ENCODE data around the gene MLANA. TPM values are rescaled to one million over a fixed set of nuclear protein-coding genes. Genes with fewer than 3 reads are reported as not detected.

The MLANA gene
- total RNA-seq, 1 experiment from 2014 or later = not detected

DNA sequence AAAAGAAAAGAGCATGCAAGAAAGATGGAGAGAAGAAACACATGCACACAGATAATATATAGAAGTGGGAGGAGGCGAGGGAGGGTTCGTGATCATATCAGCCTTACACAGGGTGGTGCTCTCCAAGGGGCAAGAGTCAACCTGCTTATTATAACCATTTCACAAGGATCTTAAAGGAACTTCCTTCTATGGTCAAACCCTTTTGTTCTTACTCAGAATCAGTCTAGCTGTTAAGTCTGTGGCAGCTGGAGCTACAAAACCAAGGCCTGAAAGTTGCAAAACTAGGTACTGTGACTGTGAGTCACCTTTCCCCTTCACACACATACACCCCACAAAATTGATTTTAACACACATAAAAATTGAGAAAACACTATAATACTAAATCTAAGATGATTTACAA is 39.2 kb upstream of the MLANA start (continued):
- TF ChIP-seq, protein P1, sequence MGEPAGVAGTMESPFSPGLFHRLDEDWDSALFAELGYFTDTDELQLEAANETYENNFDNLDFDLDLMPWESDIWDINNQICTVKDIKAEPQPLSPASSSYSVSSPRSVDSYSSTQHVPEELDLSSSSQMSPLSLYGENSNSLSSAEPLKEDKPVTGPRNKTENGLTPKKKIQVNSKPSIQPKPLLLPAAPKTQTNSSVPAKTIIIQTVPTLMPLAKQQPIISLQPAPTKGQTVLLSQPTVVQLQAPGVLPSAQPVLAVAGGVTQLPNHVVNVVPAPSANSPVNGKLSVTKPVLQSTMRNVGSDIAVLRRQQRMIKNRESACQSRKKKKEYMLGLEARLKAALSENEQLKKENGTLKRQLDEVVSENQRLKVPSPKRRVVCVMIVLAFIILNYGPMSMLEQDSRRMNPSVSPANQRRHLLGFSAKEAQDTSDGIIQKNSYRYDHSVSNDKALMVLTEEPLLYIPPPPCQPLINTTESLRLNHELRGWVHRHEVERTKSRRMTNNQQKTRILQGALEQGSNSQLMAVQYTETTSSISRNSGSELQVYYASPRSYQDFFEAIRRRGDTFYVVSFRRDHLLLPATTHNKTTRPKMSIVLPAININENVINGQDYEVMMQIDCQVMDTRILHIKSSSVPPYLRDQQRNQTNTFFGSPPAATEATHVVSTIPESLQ (CRISPR knock-in tag; IDR thresholded peaks at IDR 0.05) = no peak
- TF ChIP-seq MYBL2 (CRISPR knock-in tag; IDR thresholded peaks at IDR 0.05) = no peak
- TF ChIP-seq, protein P2, sequence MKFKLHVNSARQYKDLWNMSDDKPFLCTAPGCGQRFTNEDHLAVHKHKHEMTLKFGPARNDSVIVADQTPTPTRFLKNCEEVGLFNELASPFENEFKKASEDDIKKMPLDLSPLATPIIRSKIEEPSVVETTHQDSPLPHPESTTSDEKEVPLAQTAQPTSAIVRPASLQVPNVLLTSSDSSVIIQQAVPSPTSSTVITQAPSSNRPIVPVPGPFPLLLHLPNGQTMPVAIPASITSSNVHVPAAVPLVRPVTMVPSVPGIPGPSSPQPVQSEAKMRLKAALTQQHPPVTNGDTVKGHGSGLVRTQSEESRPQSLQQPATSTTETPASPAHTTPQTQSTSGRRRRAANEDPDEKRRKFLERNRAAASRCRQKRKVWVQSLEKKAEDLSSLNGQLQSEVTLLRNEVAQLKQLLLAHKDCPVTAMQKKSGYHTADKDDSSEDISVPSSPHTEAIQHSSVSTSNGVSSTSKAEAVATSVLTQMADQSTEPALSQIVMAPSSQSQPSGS (CRISPR knock-in tag; IDR thresholded peaks at IDR 0.05; ENCODE audit: borderline replicate concordance, low read depth) = no peak
- no peak for TF ChIP-seq OVOL2 (CRISPR knock-in tag; IDR thresholded peaks at IDR 0.05; ENCODE audit: borderline replicate concordance)

DNA sequence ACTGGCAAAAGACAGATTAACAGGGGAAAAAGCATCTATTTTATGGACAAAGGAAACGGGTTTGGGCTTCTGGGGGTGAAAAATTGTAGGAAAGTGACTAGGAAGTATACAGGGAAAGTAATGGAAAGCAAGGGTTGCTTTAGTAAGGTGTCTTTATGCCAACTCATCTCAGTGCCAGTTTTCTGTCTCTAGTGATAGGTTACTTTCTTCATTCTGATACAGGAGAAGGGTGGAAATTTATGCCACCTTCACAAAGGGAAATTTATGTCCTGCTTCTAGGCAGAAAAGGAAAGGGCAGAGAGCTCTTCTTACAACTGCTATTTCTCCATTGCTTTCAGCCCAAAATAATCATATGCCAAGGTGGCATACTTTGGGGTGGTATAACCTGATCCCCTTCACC is 37.7 kb upstream of the MLANA start:
- ChIA-PET CTCF (interaction anchor here (1.1 to 1.6 kb wide), 2 partner anchors 20 to 201 kb away, joined by 3 to 5 read pairs; partner anchors contain the start of gene ERMP1), POLR2A (no interaction called here)
- Mint-ChIP-seq H3K27ac (no peak overlapping the region), H3K4me3 (no peak overlapping the region), H3K27me3 (ENCODE audit: low read depth) (no peaks in the 10 kb centered on the region; the same call in none of the 2 replicates), H3K4me1 (no peaks in the 10 kb centered on the region), H3K9me3 (no peaks in the 10 kb centered on the region), H3K36me3 (no peaks in the 10 kb centered on the region)
- DNase-seq (ENCODE audit: low spot score) (no peak), ATAC-seq (no peak)
- TF ChIP-seq, protein P3, sequence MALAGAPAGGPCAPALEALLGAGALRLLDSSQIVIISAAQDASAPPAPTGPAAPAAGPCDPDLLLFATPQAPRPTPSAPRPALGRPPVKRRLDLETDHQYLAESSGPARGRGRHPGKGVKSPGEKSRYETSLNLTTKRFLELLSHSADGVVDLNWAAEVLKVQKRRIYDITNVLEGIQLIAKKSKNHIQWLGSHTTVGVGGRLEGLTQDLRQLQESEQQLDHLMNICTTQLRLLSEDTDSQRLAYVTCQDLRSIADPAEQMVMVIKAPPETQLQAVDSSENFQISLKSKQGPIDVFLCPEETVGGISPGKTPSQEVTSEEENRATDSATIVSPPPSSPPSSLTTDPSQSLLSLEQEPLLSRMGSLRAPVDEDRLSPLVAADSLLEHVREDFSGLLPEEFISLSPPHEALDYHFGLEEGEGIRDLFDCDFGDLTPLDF (CRISPR knock-in tag; IDR thresholded peaks at IDR 0.05) = no peak
- TF ChIP-seq JAZF1 (CRISPR knock-in tag; IDR thresholded peaks at IDR 0.05) (no peak), CREM (CRISPR knock-in tag; IDR thresholded peaks at IDR 0.05) (no peak), NR1H2 (CRISPR knock-in tag; IDR thresholded peaks at IDR 0.05) (no peak), KAT7 (CRISPR knock-in tag; IDR thresholded peaks at IDR 0.05; ENCODE audit: borderline replicate concordance) (no peak), ZNF423 (CRISPR knock-in tag; IDR thresholded peaks at IDR 0.05) (no peak), ETV6 (CRISPR knock-in tag; IDR thresholded peaks at IDR 0.05) (no peak), ELF4 (CRISPR knock-in tag; IDR thresholded peaks at IDR 0.05; ENCODE audit: low read depth) (no peak), TP53 (CRISPR knock-in tag; IDR thresholded peaks at IDR 0.05) (no peak), ZNF138 (CRISPR knock-in tag; conservative IDR thresholded peaks at IDR 0.05) (no peak), ZNF219 (CRISPR knock-in tag; IDR thresholded peaks at IDR 0.05; ENCODE audit: borderline replicate concordance) (no peak), ZNF396 (CRISPR knock-in tag; IDR thresholded peaks at IDR 0.05; ENCODE audit: borderline replicate concordance) (no peak), RELA (CRISPR knock-in tag; IDR thresholded peaks at IDR 0.05; ENCODE audit: borderline replicate concordance) (no peak)
- TF ChIP-seq, protein P4, sequence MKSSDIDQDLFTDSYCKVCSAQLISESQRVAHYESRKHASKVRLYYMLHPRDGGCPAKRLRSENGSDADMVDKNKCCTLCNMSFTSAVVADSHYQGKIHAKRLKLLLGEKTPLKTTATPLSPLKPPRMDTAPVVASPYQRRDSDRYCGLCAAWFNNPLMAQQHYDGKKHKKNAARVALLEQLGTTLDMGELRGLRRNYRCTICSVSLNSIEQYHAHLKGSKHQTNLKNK (CRISPR knock-in tag; IDR thresholded peaks at IDR 0.05) = no peak
- TF ChIP-seq, protein P5, sequence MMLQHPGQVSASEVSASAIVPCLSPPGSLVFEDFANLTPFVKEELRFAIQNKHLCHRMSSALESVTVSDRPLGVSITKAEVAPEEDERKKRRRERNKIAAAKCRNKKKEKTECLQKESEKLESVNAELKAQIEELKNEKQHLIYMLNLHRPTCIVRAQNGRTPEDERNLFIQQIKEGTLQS (CRISPR knock-in tag; conservative IDR thresholded peaks at IDR 0.05) = no peak
- TF ChIP-seq, protein P6, sequence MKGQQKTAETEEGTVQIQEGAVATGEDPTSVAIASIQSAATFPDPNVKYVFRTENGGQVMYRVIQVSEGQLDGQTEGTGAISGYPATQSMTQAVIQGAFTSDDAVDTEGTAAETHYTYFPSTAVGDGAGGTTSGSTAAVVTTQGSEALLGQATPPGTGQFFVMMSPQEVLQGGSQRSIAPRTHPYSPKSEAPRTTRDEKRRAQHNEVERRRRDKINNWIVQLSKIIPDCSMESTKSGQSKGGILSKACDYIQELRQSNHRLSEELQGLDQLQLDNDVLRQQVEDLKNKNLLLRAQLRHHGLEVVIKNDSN (CRISPR knock-in tag; IDR thresholded peaks at IDR 0.05) = no peak
- TF ChIP-seq, protein P7, sequence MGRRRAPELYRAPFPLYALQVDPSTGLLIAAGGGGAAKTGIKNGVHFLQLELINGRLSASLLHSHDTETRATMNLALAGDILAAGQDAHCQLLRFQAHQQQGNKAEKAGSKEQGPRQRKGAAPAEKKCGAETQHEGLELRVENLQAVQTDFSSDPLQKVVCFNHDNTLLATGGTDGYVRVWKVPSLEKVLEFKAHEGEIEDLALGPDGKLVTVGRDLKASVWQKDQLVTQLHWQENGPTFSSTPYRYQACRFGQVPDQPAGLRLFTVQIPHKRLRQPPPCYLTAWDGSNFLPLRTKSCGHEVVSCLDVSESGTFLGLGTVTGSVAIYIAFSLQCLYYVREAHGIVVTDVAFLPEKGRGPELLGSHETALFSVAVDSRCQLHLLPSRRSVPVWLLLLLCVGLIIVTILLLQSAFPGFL (CRISPR knock-in tag; IDR thresholded peaks at IDR 0.05; ENCODE audit: borderline replicate concordance) = no peak
- TF ChIP-seq, protein P8, sequence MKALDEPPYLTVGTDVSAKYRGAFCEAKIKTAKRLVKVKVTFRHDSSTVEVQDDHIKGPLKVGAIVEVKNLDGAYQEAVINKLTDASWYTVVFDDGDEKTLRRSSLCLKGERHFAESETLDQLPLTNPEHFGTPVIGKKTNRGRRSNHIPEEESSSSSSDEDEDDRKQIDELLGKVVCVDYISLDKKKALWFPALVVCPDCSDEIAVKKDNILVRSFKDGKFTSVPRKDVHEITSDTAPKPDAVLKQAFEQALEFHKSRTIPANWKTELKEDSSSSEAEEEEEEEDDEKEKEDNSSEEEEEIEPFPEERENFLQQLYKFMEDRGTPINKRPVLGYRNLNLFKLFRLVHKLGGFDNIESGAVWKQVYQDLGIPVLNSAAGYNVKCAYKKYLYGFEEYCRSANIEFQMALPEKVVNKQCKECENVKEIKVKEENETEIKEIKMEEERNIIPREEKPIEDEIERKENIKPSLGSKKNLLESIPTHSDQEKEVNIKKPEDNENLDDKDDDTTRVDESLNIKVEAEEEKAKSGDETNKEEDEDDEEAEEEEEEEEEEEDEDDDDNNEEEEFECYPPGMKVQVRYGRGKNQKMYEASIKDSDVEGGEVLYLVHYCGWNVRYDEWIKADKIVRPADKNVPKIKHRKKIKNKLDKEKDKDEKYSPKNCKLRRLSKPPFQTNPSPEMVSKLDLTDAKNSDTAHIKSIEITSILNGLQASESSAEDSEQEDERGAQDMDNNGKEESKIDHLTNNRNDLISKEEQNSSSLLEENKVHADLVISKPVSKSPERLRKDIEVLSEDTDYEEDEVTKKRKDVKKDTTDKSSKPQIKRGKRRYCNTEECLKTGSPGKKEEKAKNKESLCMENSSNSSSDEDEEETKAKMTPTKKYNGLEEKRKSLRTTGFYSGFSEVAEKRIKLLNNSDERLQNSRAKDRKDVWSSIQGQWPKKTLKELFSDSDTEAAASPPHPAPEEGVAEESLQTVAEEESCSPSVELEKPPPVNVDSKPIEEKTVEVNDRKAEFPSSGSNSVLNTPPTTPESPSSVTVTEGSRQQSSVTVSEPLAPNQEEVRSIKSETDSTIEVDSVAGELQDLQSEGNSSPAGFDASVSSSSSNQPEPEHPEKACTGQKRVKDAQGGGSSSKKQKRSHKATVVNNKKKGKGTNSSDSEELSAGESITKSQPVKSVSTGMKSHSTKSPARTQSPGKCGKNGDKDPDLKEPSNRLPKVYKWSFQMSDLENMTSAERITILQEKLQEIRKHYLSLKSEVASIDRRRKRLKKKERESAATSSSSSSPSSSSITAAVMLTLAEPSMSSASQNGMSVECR (CRISPR knock-in tag; IDR thresholded peaks at IDR 0.05; ENCODE audit: borderline replicate concordance) = no peak
